AG09319 (cell line): Measurements from ENCODE around the gene PATL1.

Experiments used
- DNase-seq: peaks from one replicate; pipeline ENCODE4 v3.0.0-alpha.2; 2010; ENCODE audit warnings: low read depth; ENCODE audit errors: extremely low read depth
- CTCF ChIP-seq: IDR thresholded peaks from 2 replicates; pipeline ENCODE4 v1.5.1; 2011; ENCODE audit warnings: low read depth, mild to moderate bottlenecking, inconsistent platforms, low read length, moderate library complexity

Gene PATL1

DNA sequence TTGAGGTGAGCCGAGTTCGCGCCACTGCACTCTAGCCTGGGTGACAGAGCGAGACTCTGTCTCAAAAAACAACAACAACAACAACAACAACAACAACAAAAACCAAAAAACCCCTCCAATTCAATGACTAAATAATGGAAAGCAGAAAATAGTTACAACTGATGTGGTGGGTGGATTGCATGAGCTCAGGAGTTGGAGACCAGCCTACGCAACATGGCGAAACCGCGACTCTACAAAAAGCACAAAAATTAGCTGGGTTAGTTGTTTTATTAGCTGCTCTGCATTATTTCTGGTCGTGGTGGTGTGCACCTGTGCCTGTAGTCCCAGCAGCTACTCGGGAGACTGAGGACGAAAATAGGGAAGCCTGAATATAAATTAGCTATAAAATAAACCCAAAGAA lies 2.6 kb upstream of the PATL1 start:
- TF ChIP-seq CTCF: no peak

GRCh38 chr11:59669611-59670009 lies 773 bp upstream of the PATL1 start:
- DNase-seq: peak; percentile 2
- TF ChIP-seq CTCF: no peak; the same call in 1 of the 2 replicates

More for the DNA sequence above, 2.6 kb upstream of the PATL1 start:
- no peak for DNase-seq

DNA sequence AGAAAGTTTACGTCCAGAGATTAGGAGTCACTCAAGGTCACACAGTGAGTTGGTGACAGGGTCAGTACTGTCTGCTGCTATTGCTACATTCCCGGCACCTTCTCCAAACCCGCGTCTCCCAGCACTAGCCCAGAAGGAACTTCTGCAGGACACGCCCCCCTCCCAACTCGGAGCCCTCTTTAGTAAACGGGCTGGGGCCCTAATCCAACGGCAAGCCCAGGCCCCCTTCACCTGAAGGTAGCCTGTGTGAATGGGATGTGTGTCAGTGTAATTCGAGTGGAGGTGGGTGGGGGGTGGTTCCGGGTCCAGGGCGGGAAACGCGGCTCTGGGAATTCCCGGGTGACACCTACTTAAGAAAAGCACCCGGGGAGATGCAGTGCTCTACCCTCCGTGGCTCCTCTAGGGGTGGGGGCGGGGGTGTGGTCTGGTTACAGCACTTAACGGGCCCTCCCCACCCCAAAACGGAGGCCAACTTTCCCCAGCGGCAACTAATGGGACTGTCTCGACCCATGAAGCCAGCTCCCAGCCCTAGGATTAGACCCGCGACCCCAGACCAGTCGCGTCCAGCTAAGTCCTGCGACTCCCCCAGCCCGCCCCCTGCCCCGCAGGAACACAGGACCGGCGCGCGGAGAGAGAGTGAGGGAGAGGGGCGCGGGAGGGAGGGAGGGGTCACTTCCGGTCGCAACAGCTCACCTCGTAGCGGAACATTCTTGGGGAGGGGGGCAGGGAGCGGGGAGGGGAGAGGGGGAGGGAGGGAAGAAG lies 468 bp downstream of the PATL1 start:
- DNase-seq: peak; percentile 8
- TF ChIP-seq CTCF: no peak

DNA sequence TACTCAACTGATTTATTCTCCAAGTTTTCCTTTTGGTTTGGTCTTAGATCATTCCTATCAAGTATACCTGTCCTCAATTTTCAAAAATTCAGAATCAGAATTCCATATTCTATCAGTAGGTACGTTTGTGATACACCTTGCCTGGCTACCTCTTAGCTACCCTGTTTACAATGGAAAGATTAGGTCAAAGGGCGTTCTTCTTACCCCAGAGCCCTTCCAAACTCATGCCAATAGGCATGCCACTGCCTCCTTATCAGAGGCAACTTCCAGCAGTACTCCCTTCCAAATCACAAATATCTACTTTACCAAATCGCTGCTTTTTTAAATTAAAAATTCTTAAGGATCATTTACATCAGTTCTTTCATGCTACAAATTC lies 1.0 kb downstream of the PATL1 start:
- no peak for DNase-seq
- no peak for TF ChIP-seq CTCF

GRCh38 chr11:59666969-59667368 lies 1.9 kb downstream of the PATL1 start:
- peak; percentile 18 for DNase-seq
- TF ChIP-seq CTCF: no peak

DNA sequence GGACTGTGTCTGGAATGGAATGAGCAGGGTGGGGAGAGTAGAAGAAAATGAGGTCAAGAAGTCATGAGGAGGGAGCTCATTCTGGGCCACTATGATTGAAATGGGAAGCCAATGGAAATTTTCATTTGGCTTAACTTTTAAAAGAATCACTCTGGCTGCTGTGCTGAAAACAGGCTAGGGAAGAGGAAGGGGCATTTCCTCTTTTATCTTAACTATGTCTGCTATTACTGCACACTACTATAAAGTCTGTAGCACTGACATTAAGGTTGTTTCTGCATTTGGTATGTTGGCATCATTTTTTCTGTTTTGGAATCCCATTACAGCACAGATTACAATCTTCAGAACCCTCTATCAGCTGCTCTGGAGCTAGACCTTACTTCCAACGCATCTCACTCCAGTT lies 8.2 kb downstream of the PATL1 start:
- no peak for TF ChIP-seq CTCF
- DNase-seq: no peak

GRCh38 chr11:59659981-59660380 lies 8.9 kb downstream of the PATL1 start:
- no peak for DNase-seq
- TF ChIP-seq CTCF: no peak
